Fibroblast of gingiva (primary cell): ENCODE results near the gene TRIM56.

Experiments used
- DNase-seq: peaks from one replicate; pipeline ENCODE4 v3.0.0-alpha.2; 2011; ENCODE audit warnings: low read depth

TRIM56 gene

GRCh38 chr7:101133621-101134398, 48.5 kb downstream of the TRIM56 start:
- DNase-seq = peak; percentile 83

DNA sequence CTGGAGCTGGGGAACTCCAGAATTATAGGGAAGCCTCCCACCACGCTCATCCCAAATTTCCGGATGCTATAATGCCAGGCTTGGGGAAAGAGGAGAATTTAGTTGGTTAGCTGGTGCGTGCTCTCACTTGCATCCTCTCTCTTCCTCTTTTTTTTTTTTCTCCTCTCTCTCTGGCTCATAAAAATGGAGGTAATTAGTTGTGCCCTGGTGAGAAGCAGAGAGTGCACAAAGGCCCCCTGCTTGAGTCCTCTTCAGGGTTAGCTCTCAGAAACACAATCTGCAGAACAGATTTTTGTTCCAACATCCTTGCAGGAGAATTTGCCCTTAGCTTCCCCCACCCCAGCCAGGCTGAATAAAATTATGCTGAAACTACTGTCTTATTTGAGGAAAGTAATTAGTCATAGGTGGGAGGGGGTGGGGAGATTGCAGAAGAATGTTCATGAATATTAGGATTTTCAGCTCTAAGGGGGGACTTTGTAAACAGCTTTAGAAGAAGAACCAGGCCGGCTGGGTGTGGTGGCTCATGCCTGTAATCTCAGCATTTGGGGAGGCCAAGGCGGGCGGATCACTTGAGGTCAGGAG, 49.2 kb downstream of the TRIM56 start:
- peak; percentile 47 for DNase-seq

DNA sequence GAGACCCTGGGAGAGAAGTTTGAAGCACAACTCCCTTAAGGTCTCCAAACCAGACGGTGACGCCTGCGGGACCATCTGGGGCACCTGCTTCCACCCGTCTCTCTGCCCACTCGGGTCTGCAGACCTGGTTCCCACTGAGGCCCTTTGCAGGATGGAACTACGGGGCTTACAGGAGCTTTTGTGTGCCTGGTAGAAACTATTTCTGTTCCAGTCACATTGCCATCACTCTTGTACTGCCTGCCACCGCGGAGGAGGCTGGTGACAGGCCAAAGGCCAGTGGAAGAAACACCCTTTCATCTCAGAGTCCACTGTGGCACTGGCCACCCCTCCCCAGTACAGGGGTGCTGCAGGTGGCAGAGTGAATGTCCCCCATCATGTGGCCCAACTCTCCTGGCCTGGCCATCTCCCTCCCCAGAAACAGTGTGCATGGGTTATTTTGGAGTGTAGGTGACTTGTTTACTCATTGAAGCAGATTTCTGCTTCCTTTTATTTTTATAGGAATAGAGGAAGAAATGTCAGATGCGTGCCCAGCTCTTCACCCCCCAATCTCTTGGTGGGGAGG, 52.5 kb downstream of the TRIM56 start:
- DNase-seq = peak; percentile 22

- DNase-seq = peak; percentile 94
Measured at GRCh38 chr7:101138213-101138870, 53.1 kb downstream of the TRIM56 start.

GRCh38 chr7:101140339-101140699, 55.0 kb downstream of the TRIM56 start:
- DNase-seq = peak; percentile 22

- DNase-seq = no peak
Measured at GRCh38 chr7:101140746-101141382, 55.6 kb downstream of the TRIM56 start.
